Hypothalamus (tissue), 51 donors: ENCODE results near the gene ZNF548.
"Not testable (repeated sequence)": the region's sequence is repeated elsewhere in the genome, so short reads cannot be mapped to it uniquely, and the experiment has no call there.

Experiments used
- DNase-seq, 51 donors: peaks; one replicate each; lab custom pipeline; 2025; lab: John Stamatoyannopoulos, UW

The ZNF548 gene

GRCh38 chr19:57389730-57390598 lies at the start of gene ZNF548:
Gene ZNF548 (plus strand): TSS chr19:57389854. CDS start chr19:57390100, 246 bp downstream.
- DNase-seq: peak; percentile 72 to 99 (median 95)

GRCh38 chr19:57342582-57342981 lies 47.1 kb upstream of the ZNF548 start:
- no peak for DNase-seq

GRCh38 chr19:57348136-57348535 lies 41.5 kb upstream of the ZNF548 start:
- no peak for DNase-seq

GRCh38 chr19:57350877-57351805 lies 38.5 kb upstream of the ZNF548 start, which contains the start of gene ZNF304:
Gene ZNF304 (plus strand): TSS chr19:57351271. CDS start chr19:57351665, 394 bp downstream.
- peak; percentile 40 to 97 (median 92) for DNase-seq

- no peak for DNase-seq
These were observed 37.8 kb upstream of the ZNF548 start for GRCh38 chr19:57351867-57352266.

GRCh38 chr19:57355916-57356315 lies 33.7 kb upstream of the ZNF548 start:
- no peak for DNase-seq

GRCh38 chr19:57357406-57357805 lies 32.2 kb upstream of the ZNF548 start:
- no peak for DNase-seq

GRCh38 chr19:57359300-57359699 lies 30.4 kb upstream of the ZNF548 start:
- no peak for DNase-seq

GRCh38 chr19:57362419-57362818 lies 27.2 kb upstream of the ZNF548 start:
- no peak for DNase-seq

- peak; percentile 75 to 99 (median 97) for DNase-seq
These were observed 26.5 kb upstream of the ZNF548 start, which contains the start of the genes TRAPPC2B and ZNF547 for GRCh38 chr19:57362997-57363687. Gene TRAPPC2B (plus strand): TSS chr19:57363551. CDS start chr19:57364834, 1,283 bp downstream. Gene ZNF547 (plus strand): TSS chr19:57363551. CDS start chr19:57368556, 5,005 bp downstream.

- DNase-seq: peak in 4 of 51 donors; percentile 1 to 40 (median 24)
These were observed 25.9 kb upstream of the ZNF548 start for GRCh38 chr19:57363688-57364181.

- DNase-seq: no peak
These were observed 22.9 kb upstream of the ZNF548 start for GRCh38 chr19:57366776-57367175.

- DNase-seq: no peak
These were observed 15.5 kb upstream of the ZNF548 start for GRCh38 chr19:57374179-57374578.

GRCh38 chr19:57374647-57375046 lies 15.0 kb upstream of the ZNF548 start:
- DNase-seq: not testable (repeated sequence)

GRCh38 chr19:57376151-57376550 lies 13.5 kb upstream of the ZNF548 start:
- no peak for DNase-seq

- no peak for DNase-seq
These were observed 12.0 kb upstream of the ZNF548 start for GRCh38 chr19:57377498-57378146.

- DNase-seq: no peak
These were observed 8.7 kb upstream of the ZNF548 start for GRCh38 chr19:57380923-57381322.

GRCh38 chr19:57382806-57383488 lies 6.7 kb upstream of the ZNF548 start:
- DNase-seq: no peak

- DNase-seq: no peak
These were observed 392 bp upstream of the ZNF548 start for GRCh38 chr19:57389194-57389729.
